ENCODE results near the gene RTP1.

DNA sequence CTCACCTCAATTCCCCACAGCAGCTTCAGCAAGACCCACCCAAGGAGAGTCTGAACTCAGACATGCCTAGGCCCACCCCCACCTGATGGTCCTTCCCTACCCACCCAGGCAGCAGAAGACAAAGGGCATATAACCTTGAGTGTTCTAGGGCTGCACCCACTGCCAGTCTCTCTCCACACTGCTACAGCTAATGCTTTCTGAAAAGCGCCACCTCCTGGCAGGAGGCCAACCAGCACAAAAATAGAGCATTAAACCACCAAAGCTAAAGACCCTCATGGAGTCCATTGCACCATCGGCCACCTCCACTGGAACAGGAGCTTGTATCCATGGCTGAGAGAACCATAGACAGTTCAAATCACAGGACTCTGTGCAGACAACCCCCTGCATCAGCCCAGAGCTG lies 46.7 kb upstream of the RTP1 start:
- TF ChIP-seq SMAD4 (CRISPR knock-in tag; conservative IDR thresholded peaks at IDR 0.05) (no peak), SAFB (IDR thresholded peaks at IDR 0.05; ENCODE audit: borderline replicate concordance, low read depth, low read length) (no peak), SAP30 (IDR thresholded peaks at IDR 0.05; ENCODE audit: borderline replicate concordance, insufficient read depth, low read depth, low read length, poor library complexity, severe bottlenecking) (no peak), ZNF282 (CRISPR knock-in tag; IDR thresholded peaks at IDR 0.05) (no peak), EZH2 (IDR thresholded peaks at IDR 0.05; ENCODE audit: borderline replicate concordance, low read depth, low read length) (no peak), ZNF232 (CRISPR knock-in tag; IDR thresholded peaks at IDR 0.05) (no peak), ZNF274 (IDR thresholded peaks at IDR 0.05; ENCODE audit: borderline replicate concordance, low read depth, low read length) (no peak), TBP (optimal IDR thresholded peaks at IDR 0.05; ENCODE audit: low read depth, low read length) (no peak)
- TF ChIP-seq, protein P1, sequence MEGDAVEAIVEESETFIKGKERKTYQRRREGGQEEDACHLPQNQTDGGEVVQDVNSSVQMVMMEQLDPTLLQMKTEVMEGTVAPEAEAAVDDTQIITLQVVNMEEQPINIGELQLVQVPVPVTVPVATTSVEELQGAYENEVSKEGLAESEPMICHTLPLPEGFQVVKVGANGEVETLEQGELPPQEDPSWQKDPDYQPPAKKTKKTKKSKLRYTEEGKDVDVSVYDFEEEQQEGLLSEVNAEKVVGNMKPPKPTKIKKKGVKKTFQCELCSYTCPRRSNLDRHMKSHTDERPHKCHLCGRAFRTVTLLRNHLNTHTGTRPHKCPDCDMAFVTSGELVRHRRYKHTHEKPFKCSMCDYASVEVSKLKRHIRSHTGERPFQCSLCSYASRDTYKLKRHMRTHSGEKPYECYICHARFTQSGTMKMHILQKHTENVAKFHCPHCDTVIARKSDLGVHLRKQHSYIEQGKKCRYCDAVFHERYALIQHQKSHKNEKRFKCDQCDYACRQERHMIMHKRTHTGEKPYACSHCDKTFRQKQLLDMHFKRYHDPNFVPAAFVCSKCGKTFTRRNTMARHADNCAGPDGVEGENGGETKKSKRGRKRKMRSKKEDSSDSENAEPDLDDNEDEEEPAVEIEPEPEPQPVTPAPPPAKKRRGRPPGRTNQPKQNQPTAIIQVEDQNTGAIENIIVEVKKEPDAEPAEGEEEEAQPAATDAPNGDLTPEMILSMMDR (IDR thresholded peaks at IDR 0.05 in 2 of 3, conservative IDR thresholded peaks at IDR 0.05 in 1 of 3; ENCODE audit: insufficient read depth in 2 of 3, low read depth in 1 of 3, low read length in 3 of 3), result peak; percentile 44 to 54 (median 46); a peak in 5 of 6 replicates
- TF ChIP-seq, protein P2, sequence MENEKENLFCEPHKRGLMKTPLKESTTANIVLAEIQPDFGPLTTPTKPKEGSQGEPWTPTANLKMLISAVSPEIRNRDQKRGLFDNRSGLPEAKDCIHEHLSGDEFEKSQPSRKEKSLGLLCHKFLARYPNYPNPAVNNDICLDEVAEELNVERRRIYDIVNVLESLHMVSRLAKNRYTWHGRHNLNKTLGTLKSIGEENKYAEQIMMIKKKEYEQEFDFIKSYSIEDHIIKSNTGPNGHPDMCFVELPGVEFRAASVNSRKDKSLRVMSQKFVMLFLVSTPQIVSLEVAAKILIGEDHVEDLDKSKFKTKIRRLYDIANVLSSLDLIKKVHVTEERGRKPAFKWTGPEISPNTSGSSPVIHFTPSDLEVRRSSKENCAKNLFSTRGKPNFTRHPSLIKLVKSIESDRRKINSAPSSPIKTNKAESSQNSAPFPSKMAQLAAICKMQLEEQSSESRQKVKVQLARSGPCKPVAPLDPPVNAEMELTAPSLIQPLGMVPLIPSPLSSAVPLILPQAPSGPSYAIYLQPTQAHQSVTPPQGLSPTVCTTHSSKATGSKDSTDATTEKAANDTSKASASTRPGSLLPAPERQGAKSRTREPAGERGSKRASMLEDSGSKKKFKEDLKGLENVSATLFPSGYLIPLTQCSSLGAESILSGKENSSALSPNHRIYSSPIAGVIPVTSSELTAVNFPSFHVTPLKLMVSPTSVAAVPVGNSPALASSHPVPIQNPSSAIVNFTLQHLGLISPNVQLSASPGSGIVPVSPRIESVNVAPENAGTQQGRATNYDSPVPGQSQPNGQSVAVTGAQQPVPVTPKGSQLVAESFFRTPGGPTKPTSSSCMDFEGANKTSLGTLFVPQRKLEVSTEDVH (IDR thresholded peaks at IDR 0.05; ENCODE audit: low read depth, partially characterized antibody), result no peak
